ENCODE results near the gene SUSD5.

GRCh38 chr3:33105341-33105948, 113.2 kb downstream of the SUSD5 start:
- no peak for TF ChIP-seq CTCF (IDR thresholded peaks at IDR 0.05; ENCODE audit: poor library complexity)
- no peak for TF ChIP-seq EZH2 (IDR thresholded peaks at IDR 0.05; ENCODE audit: borderline replicate concordance)
